Frontal cortex (tissue), 4 donors: Measurements from ENCODE around the gene SEC16B. TPM values are rescaled to one million over a fixed set of nuclear protein-coding genes. Genes with fewer than 3 reads are reported as not detected.

Source experiments
- DNase-seq, 2 donors: peaks; one replicate each; pipeline ENCODE4 v3.0.0; 2012; ENCODE audit warnings: low spot score in 2 of 2
- FAIRE-seq: peaks from 2 replicates; lab custom pipeline; 2012; peaks lifted over from hg19 to GRCh38; lab: Jason Lieb, UNC
- total RNA-seq: library from RNA; depleted of rRNA; stranded (reverse); fragments of >200 nt; gene quantifications from one replicate; pipeline ENCODE4 v1.2.3, GENCODE V29; 2014
- donor health status: control.
- donor health status: control.
- donor health status: control.

The SEC16B gene
- total RNA-seq, 1 donor from 2014 or later: not detected

DNA sequence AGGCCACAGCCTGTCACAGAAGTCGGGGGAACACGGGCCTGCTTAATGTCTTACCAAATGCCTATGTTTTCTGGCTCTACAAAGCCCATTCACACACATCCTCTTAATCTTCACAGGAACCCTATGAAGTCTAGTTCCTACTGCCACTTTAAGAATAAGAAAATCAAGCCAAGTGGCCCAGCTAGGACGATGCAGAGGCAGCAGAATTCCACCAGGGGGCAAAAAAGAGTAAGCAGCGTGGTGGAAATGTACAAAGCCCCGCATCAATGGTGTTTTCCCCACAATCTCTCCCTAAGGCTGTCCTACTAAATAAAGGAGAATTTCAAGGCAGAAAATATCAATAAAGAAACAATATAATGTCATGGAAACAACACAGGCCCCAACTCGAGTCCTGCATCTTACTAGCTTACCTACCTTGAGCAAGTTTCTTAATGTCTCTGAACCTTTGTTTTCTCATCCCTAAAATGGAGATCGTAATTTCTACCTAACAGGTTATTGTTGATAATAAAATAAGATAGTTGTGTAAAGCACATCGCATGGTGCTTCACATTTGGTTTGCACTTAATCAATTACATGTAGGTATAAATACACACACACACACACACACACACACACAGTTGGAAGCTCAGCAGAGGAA lies 21.4 kb downstream of the SEC16B start:
- DNase-seq (peak; percentile 26 to 42), FAIRE-seq (peak; percentile 78)

DNA sequence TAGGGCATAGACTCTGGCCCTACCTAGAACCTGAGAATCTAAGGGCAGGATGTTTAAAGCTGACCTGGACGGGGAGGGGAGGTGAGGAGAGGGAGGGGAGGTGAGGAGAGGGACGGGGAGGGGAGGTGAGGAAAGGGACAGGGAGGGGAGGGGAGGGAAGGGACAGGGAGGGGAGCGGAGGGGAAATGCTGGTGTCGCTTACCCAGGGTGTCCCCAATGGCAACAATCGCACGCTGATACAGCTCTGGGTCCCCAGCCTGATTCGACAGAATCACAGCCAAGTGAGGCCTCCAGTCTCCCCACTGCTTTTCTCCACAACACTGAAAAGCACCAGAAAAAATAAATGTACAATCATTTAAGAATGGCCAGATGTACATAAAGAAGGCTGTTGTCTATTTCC lies 22.2 kb downstream of the SEC16B start:
- FAIRE-seq (no peak), DNase-seq (no peak)

DNA sequence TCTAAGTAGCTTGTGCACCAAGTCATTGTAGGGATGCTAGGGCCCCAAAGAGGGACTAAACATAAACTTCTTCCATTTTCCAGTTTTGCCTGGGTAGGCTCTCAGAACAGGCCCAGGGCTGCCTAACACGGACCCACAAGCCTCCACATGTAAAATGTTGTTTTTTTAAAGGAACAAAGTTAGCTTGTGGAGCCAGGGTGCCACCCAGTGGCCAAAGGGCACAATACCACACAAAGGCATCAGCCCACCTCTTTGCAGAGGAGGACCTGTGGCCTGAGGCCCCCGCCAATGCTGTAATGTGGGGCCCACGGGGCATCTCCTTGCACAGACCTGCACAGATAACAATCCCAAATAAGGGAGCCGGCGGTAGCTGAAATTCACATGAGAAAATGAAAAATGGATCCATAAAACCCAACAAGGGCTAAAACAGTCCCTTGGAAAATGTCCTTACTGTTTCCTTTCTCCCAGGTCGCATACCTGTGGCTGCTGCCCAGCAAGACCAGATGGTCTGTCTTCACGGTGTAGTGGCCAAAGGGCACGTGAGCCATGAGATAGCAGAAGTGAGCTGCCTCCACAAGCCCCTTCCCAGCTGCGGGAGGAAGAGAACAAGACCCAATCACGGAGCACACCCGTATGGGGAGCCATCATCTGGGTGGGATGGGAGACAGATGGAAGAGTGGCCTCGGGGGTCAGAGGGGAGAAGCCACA lies 23.8 kb downstream of the SEC16B start:
- DNase-seq (peak in 1 of 2 donors; percentile 36), FAIRE-seq (no peak)

DNA sequence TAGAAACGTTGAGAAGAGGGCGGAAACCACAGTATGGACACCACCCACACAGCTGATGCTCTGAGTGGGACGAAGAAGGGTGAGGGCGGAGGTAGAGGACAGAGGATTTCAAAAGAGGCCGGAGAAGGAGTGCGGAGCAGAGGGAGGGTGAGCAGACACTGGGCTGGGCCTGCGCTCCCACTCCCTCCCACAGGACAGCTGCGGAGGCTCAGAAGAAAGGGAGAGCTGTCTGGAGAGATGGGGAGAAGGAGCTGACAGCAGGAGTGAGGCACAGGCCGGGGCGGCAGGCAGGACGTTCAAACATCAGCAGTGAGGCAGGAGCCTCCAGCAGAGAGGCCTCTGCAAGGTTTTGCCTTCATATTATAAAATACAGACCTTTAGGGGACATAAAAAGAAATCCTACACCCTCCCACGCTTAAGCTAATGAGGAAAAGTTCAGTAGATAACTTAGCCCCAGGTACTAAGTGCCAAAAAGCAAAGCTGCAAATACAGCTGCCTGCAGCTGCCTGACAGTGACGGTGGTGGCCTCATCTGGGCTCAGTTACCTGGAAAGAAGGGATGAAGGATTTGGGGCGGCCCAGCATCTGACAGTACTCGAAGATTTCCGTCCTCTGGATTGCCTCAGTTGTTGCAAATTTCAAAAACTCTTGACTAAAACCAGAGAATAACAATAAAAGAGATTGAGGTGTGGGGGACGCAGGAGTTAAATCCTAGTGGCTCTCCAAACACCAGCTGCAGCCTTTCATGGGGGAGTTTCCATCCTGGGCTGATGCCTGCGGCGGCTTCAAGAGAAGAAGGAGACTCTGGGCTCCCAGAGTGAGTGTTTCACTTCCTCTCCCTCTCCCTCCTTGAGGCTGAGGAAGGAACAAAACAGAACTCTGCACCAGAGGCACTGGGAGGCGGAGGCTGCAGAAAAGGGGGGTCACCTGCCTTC lies 25.6 kb downstream of the SEC16B start:
- DNase-seq (no peak), FAIRE-seq (no peak)

DNA sequence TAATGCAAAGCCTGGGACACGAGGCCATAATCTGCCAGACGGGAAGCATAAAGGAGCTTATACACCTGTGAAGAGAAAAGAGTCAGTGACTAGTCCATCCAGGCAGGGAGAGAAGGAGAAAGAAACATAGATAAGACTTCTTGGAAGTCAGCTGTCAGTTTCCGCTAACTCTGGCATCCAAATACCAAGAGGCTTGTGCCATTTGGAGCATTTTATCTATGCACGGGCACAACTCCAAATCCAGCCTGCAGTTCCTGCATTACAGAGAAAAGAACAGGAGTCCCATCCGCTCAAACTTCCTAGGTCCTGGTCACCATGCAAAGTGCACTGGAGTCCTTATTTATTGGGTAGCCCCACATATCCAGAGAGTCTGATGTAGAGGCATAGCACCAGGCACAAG lies 27.9 kb downstream of the SEC16B start:
- DNase-seq (no peak), FAIRE-seq (no peak)

DNA sequence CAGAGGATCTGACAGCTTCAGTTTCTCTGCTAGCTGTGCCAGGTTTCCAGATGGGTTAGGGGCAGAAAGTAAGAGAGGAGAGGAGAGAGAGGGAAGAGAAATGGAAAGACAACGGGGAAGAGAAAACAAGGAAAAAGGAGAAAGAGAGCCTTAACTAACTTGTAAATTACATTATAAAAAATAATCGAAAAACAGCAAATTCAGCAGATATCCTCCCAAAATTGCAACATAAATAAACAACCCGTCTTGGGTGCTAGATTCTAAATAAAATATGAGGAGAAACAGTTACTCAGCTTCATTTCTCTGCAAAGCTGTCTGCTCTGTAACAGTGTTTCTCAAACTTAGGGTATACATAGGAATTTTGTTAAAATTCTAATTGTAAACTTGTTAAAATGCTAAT lies 29.2 kb downstream of the SEC16B start:
- DNase-seq: no peak
- FAIRE-seq: no peak

DNA sequence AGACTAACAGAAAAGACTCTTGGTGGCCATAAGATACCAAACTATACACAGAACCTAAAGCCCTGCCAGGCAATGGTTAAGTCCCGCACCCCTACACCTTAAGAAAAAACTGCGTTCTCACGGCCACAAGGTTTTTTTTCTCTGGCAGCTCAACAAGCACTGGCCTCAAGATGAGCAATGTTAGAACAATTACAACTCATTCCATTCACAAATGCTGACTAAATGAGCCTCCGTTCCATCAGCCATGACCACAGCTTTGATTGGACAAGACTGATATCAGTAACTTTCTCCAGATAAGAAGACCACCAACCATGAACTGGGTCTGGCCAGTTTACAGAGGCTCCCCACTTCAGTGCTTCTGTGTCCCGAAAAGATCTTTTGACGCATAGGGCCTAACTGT lies 31.9 kb downstream of the SEC16B start:
- FAIRE-seq (no peak), DNase-seq (no peak)

DNA sequence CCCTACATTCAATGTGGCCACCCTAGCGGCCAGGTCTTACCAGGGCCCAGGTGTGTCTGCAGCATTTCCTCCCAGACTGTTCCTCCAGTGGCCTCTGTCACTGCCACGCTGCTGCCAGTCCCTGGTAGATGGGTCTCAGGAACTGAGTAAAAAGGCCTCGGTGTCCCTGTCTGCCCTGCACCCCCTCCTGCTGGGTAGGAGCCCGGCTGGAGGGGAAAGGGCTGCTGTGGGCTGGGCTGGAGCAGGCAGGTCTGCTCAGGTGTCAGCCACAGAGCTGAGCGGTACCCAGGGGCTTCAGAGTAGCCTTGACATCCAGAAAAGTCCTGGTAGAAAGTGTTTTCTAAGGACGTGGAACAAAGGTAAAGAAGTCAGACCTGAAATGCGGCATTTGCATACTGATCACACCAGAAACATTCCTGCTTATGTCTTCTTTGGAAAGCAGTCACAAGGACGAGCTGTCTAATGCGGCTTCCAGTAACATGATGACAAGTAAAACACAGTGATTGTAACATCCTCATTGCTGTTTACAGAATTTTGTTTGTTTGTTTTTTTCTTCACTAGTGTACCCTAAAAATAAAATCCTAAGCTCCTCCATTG lies 32.6 kb downstream of the SEC16B start:
- DNase-seq (no peak), FAIRE-seq (no peak)

DNA sequence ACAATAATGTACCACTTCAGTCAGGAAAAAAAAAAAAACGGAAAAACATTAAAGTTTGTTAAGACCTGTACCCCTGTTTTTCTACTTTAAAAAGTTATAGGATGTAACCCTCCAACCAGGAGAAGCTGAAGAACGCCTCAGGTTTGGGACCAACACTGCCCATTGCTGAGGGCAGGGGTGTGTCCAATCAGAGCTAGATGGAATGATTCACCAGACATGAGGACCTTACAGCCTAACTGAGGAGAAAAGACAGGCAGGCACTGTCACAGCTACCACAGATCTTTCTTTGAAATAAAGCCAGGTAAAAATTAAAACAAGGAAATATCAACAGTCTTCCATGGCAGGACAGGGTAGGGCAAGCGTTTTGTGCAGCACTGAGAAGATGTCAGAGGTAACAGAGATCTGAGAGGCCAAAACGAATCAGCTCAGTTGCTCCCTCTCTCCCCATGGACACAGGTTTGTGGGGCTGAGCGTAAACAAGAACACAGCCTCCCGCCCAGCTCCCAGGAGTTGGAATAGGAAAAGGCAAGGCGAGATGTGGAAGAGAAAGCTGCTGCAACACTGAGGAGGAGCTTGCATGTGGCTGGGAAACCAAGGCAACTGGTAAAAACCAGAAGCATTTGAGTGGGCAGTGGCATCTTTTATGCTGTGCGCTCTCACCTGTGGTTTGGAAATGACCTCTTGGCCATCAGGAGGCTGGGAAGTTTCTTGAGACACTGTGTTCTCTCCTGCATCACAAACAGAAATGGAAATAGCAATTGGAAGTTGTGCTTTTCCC lies 34.0 kb downstream of the SEC16B start:
- DNase-seq: no peak
- FAIRE-seq: no peak

DNA sequence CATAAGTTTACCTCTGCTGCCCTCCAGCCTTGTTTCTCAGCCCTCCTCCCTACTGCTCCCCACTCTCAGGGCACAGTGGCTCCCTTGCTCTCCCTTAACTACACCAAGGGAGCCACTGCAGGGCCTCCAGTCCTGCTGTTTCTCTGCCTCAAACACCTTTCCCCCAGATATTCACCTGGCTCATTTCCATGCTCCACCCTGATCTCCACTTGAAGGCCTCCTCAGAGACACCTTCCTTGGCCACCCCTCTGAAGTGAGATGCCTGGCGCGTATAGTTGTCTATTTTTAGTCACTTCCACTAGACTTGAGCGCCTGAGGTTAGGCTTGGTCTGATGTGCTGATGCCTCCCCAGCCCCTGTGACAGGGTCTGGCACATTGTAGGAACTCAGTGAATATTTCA lies 34.9 kb downstream of the SEC16B start:
- FAIRE-seq: no peak

DNA sequence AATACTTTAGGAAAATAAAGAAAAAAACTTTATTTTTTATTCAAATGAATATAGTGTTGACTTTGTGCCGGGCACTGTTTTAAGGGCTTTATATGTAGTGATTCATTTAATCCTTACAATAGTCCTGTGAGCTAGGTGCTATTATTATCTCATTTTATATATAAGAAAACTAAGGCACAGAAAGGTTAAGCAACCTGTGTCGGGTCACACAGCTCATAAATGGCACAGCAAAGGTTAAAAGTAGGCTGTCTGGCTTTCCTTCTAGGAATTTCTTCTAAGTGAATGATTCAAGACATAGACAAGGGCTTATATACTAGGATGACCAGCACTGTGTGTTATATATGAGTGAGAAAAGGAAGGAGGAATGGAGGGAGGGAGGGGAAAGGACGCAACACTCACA lies 35.4 kb downstream of the SEC16B start:
- FAIRE-seq: no peak
- no peak for DNase-seq

More for the DNA sequence above, 34.9 kb downstream of the SEC16B start:
- DNase-seq: no peak

DNA sequence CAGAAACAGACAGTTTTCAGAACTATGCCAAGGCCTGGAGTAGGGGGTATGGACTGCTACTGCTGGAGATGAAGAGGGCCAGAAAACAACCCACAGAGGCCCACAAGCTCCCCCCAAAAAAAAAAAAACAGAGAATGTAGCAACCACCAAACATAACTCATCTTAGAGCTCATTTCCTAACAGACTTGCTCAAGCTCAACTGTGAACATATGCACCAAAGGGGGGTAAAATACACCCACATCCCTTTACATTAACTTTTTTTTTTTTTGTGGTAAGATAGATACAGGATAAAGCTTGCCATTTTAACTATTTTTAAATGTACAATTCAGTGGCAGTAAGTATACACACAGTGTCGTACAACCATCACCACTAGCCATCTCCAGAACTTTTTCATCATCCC lies 36.0 kb downstream of the SEC16B start:
- FAIRE-seq (no peak), DNase-seq (no peak)

DNA sequence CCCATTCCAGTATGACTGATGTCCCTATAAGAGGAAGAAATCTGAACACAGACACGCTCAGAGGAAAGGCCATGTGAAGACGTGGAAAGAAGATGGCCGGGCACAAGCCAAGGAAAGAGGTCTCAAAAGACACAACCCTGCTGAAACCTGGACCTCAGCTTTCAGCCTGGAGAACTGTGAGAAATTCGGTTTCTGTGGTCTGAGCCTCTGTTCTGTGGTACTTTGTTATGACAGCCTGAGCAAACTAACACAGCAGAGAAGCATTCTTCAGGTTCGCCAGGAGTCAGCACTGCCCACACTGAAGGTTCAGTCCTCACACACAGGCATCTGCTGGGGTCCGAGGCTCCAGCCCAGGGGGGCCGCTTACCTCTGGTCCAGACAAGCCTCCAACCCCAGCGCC lies 37.7 kb downstream of the SEC16B start:
- DNase-seq (no peak), FAIRE-seq (no peak)

DNA sequence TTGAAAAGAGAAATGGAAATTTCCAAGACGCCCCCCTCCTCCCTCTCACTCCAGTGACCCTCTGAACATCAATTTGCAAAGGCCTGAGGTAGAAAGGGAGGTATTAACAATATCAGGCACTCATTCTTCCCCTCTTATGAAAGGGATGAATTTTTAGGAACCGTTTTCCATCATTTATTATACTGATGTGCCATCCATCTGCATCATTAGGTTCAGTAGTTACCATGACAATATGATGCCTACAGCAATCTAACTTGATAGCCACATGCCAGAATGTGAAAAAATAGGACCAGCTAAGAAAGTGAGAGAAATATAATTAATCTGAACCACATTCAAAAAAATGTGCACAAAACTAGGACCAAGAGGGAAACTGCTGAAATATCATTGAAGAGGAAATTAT lies 40.9 kb downstream of the SEC16B start:
- FAIRE-seq: no peak
- no peak for DNase-seq

DNA sequence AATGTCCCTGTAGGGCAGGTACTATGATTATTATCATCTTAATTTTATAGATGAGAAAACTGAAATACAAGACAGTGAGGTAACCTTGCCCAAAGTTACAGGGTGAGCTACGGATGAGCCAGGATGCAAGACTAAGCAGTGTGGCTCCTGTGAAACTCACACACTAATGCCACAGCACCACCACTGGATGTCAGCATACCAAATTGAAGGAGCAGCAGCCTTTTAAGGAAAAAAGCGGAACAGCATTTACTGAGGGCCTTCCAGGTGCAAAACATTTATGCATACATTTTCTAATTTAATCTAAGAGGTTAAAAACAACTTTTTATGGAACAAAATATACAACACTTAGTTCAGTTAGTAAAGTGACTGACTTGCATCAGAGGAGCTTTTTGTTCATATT lies 41.7 kb downstream of the SEC16B start:
- FAIRE-seq: no peak

DNA sequence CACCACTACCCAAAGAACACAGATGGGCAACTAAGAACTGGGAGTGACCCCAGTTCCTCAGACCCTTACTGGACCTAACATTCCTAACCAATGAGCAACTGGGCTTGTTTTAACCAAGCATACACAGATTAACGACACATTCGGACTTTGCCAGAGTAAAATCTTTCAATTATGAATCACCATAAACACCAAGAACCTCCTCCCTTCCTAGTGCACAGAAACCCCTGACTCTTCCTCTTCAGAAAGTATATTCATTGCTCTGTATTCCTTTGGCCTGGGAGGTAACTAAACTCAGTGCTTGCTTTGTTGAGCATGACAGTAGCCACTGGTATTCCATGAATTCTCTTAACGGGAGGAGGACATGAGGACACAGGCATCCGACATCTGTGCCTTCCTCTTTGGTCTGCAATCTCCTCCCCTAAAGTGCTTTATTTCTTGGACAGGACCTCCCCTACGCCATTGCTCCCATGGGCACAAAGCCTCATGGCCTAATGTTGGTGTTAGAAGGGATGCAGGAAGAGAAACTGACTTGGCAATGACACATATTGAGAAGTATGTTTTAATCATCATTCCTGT lies 42.7 kb downstream of the SEC16B start:
- FAIRE-seq: no peak
- no peak for DNase-seq

More for the DNA sequence above, 41.7 kb downstream of the SEC16B start:
- DNase-seq: no peak

DNA sequence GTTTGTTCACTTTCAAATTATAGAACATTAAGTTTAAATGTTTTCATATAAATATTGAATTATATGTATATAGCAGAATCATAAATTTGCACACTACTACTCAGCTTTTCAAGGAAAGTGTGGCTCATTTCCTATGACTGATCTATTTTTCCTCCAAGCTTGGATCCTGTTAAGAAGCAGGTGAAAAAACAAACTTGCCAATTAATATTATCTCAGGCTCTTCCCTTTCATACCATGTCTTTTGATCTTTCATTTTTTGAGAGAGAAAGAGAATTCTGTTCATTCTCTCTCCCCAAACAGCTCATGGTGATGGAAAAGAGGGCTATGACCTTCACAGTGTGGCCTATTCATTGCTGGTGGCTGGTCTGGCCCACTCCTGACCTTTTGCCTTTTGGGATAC lies 43.7 kb downstream of the SEC16B start:
- no peak for FAIRE-seq
- DNase-seq: no peak

DNA sequence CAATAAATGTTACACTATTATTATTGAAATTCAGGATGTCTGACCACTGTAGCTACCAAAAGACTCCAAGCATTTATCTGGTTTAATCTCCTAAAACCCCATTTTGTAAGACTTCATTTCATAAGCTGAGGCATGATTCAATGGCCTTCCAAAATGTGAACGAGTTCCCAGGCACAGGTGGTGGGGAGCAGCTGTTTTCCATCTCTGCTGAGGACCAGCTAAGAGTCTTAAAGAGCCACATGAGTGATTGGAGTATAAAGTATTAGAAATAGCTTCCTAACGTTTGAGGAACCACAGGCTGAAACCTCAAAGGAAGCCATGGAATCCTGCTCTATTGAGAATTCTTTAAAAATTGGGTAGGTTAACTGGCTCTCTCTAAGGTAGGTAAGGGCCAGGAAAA lies 44.9 kb downstream of the SEC16B start:
- no peak for FAIRE-seq
- DNase-seq: no peak

DNA sequence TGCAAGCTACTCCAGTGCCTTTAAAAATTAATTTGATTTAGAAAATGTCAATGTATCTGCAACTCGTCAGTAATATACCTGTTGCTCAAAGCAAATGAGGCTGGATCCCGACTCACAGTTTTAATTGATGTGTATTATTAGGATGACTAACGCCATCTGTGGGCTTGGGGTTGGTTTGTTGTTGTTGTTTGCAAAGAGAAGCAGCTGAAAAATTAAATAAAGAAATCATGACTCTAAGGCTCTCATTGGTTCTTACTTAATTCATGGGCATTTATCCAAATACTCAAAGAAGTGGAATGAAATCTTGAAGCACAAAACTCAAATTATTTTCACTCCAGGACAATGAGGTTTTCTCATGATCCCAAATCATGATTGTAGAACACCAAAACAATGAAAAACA lies 46.4 kb downstream of the SEC16B start:
- DNase-seq (no peak), FAIRE-seq (no peak)
